ENCODE results near the gene TARBP1.
"Not testable (repeated sequence)": the region's sequence is repeated elsewhere in the genome, so short reads cannot be mapped to it uniquely, and the experiment has no call there.

The TARBP1 gene

GRCh38 chr1:234478481-234479309 is at the start of gene TARBP1:
Gene TARBP1, minus strand, starts transcription at chr1:234479179. Its CDS starts 76 bp downstream, at chr1:234479103.
- peak; percentile 26 to 60 for DNase-seq (ENCODE audit: low read depth in 2 of 2)

GRCh38 chr1:234528074-234528865 is 49.3 kb upstream of the TARBP1 start:
- DNase-seq (ENCODE audit: low read depth in 2 of 2), result no peak

GRCh38 chr1:234527346-234527745 is 48.4 kb upstream of the TARBP1 start:
- no peak for DNase-seq (ENCODE audit: low read depth in 2 of 2)

- no peak for DNase-seq (ENCODE audit: low read depth in 2 of 2)
These were observed 47.9 kb upstream of the TARBP1 start for GRCh38 chr1:234526922-234527321.

- DNase-seq (ENCODE audit: low read depth in 2 of 2), result no peak
These were observed 46.3 kb upstream of the TARBP1 start for GRCh38 chr1:234525099-234525799.

GRCh38 chr1:234521836-234522235 is 42.9 kb upstream of the TARBP1 start:
- no peak for DNase-seq (ENCODE audit: low read depth in 2 of 2)

GRCh38 chr1:234520908-234521817 is 42.2 kb upstream of the TARBP1 start:
- DNase-seq (ENCODE audit: low read depth in 2 of 2), result no peak

- no peak for DNase-seq (ENCODE audit: low read depth in 2 of 2)
These were observed 40.5 kb upstream of the TARBP1 start for GRCh38 chr1:234519506-234519905.

- DNase-seq (ENCODE audit: low read depth in 2 of 2), result no peak
These were observed 39.9 kb upstream of the TARBP1 start for GRCh38 chr1:234518876-234519275.

- not testable (repeated sequence) for DNase-seq (ENCODE audit: low read depth in 2 of 2)
These were observed 39.1 kb upstream of the TARBP1 start for GRCh38 chr1:234518086-234518485.

GRCh38 chr1:234517110-234517802 is 38.3 kb upstream of the TARBP1 start:
- no peak for DNase-seq (ENCODE audit: low read depth in 2 of 2)

- DNase-seq (ENCODE audit: low read depth in 2 of 2), result no peak
These were observed 36.9 kb upstream of the TARBP1 start for GRCh38 chr1:234515821-234516241.

- DNase-seq (ENCODE audit: low read depth in 2 of 2), result no peak
These were observed 36.4 kb upstream of the TARBP1 start for GRCh38 chr1:234515411-234515810.

GRCh38 chr1:234512451-234512861 is 33.5 kb upstream of the TARBP1 start:
- no peak for DNase-seq (ENCODE audit: low read depth in 2 of 2)

GRCh38 chr1:234509457-234510328 is 30.7 kb upstream of the TARBP1 start:
- no peak for DNase-seq (ENCODE audit: low read depth in 2 of 2)

GRCh38 chr1:234507626-234508387 is 28.8 kb upstream of the TARBP1 start:
- DNase-seq (ENCODE audit: low read depth in 2 of 2), result no peak

GRCh38 chr1:234507089-234507488 is 28.1 kb upstream of the TARBP1 start:
- DNase-seq (ENCODE audit: low read depth in 2 of 2), result no peak

GRCh38 chr1:234505769-234506102 is 26.8 kb upstream of the TARBP1 start:
- DNase-seq (ENCODE audit: low read depth in 2 of 2), result no peak
